GM12873 (cell line): ENCODE data around the gene PROS1.

Source experiments
- CTCF ChIP-seq: IDR thresholded peaks from 2 replicates; pipeline ENCODE4 v1.5.1; 2012; ENCODE audit warnings: low read depth, mild to moderate bottlenecking, moderate library complexity, low read length, control low read depth; ENCODE audit not compliant: insufficient read depth; ENCODE audit errors: missing control alignments

Gene PROS1

GRCh38 chr3:93989241-93989640 is 15.5 kb upstream of the PROS1 start:
- TF ChIP-seq CTCF, result no peak

- TF ChIP-seq CTCF, result no peak
These were observed 15.1 kb upstream of the PROS1 start for GRCh38 chr3:93988764-93989163.

DNA sequence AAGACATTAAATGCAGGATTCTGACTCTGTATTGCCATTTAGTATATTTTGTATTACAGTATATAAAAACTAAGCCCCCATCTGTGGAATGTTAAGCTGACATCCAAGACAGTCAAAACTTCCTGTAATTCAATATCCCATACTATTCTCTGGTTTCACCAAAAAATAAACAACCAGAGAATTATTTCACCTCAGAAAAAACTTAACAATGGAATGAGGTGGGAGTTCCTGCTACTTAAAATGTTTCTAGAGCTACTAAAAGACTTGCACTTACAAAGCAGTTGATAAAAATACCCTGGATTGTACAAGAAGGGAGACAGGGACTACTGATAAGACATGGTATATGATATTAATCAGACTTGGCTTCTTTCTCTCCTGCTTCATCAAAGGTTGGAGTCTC is 14.6 kb upstream of the PROS1 start:
- TF ChIP-seq CTCF, result no peak

DNA sequence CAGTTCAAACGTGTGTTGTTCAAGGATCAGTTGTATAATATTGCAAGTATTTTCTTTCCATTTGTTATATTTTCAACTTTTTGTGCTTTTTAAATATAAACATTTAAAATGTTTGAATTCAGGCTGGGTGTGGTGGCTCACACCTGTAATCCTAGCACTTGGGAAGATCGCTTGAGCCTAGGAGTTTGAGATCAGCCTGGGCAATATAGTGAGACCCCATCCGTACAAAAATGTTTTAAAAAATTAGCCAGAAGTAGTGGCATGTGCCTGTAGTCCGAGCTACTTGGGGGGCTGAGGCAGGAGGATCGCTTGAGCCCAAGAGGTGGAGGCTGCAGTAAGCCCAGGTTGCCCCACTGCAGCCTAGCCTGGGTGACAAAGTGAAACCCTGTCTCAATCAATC is 10.9 kb upstream of the PROS1 start:
- TF ChIP-seq CTCF, result no peak

DNA sequence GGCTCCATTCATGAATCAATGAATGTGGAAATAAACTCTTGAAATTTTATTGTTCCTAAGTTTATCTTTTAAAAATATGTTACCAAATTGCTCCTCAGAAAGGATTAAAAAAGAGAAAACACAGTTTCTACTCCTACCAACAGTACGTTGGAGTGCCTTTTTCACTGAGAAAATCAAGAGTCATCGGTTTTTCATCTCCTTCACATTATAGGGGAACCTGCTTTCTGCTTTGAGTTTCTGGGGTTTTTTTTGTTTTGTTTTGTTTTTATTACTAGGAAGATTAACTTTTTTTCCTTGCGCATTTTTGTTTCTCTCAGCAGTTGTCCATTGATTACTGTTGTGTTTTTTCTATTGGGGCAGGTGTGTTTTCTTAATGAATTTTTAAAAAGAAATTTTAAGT is 9.7 kb upstream of the PROS1 start:
- TF ChIP-seq CTCF, result no peak

DNA sequence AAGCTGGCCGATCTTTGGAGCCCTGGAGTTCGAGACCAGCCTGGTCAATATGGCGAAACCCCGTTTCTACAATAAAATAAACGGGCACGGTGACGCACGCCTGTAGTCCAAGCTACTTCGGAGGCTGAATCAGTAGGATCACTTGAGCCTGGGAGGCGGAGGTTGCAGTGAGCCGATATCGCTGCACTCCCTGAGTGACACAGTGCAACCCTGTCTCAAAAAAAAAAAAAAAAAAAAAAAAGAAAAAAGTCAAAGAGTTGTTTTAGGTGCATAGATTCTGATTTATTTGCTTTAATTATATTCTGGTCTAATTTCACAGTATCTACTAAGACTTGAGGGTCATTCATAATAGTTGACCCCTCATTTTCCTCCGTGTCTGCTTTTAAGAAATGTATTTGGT is 8.0 kb upstream of the PROS1 start:
- TF ChIP-seq CTCF, result no peak

GRCh38 chr3:93979850-93980676 is 6.4 kb upstream of the PROS1 start, which contains the start of gene ARL13B:
Gene ARL13B, plus strand, starts transcription at chr3:93980155. Its CDS starts 269 bp downstream, at chr3:93980424.
- TF ChIP-seq CTCF, result no peak
